ENCODE measurements around the gene ABCB4. TPM values are rescaled to one million over a fixed set of nuclear protein-coding genes. Genes with fewer than 3 reads are reported as not detected.

ABCB4 gene
- total RNA-seq, 2 experiments from 2014 or later: not detected

GRCh38 chr7:87495366-87495765 lies 19.9 kb upstream of the ABCB4 start:
- ATAC-seq (ENCODE audit: poor library complexity): no peak
- no peak overlapping the region for H3K4me3 ChIP-seq (ENCODE audit: low read length)
- ChIA-PET POLR2A (no interaction called here), CTCF (no interaction called here)
- Mint-ChIP-seq H3K27me3 (no peaks in the 10 kb centered on the region), H3K27ac (no peak overlapping the region), H3K36me3 (ENCODE audit: low read depth) (no peaks in the 10 kb centered on the region), H3K4me3 (no peak overlapping the region), H3K9me3 (peaks cover 2% of the 10 kb centered on the region), H3K4me1 (ENCODE audit: low read depth) (no peaks in the 10 kb centered on the region)
- no peaks in the 10 kb centered on the region for H3K27me3 ChIP-seq (ENCODE audit: control insufficient read depth in 1 of 2, insufficient read depth in 2 of 2, low read length in 2 of 2)
- no peak for TF ChIP-seq CTCF (IDR thresholded peaks at IDR 0.05)
- H3K36me3 ChIP-seq (ENCODE audit: insufficient read depth, low read length): no peaks in the 10 kb centered on the region
- no peaks in the 10 kb centered on the region for H3K9me3 ChIP-seq (ENCODE audit: control insufficient read depth in 1 of 2, insufficient read depth in 1 of 2, low read length in 2 of 2)
- no peaks in the 10 kb centered on the region for H3K4me1 ChIP-seq (ENCODE audit: insufficient read depth, low read length)
- intact Hi-C loops (cut with DNase I, micrococcal nuclease): no loop called here
- DNase-seq: no peak
- H3K27ac ChIP-seq (ENCODE audit: low read depth in 1 of 2, low read length in 2 of 2): no peak overlapping the region

GRCh38 chr7:87494454-87494853 lies 19.0 kb upstream of the ABCB4 start:
- no peaks in the 10 kb centered on the region for H3K4me1 ChIP-seq (ENCODE audit: insufficient read depth, low read length)
- no peak overlapping the region for H3K27ac ChIP-seq (ENCODE audit: low read depth in 1 of 2, low read length in 2 of 2)
- peaks cover 2% of the 10 kb centered on the region for H3K9me3 Mint-ChIP-seq
- no peak for TF ChIP-seq CTCF (IDR thresholded peaks at IDR 0.05)
- H3K27ac Mint-ChIP-seq: no peak overlapping the region
- H3K27me3 ChIP-seq (ENCODE audit: control insufficient read depth in 1 of 2, insufficient read depth in 2 of 2, low read length in 2 of 2): no peaks in the 10 kb centered on the region
- POLR2A ChIA-PET: no interaction called here
- H3K9me3 ChIP-seq (ENCODE audit: control insufficient read depth in 1 of 2, insufficient read depth in 1 of 2, low read length in 2 of 2): no peaks in the 10 kb centered on the region
- ATAC-seq (ENCODE audit: poor library complexity) (no peak), DNase-seq (no peak)
- CTCF ChIA-PET: no interaction called here
- no peak overlapping the region for H3K4me3 ChIP-seq (ENCODE audit: low read length)
- no peak overlapping the region for H3K4me3 Mint-ChIP-seq
- no peaks in the 10 kb centered on the region for H3K36me3 Mint-ChIP-seq (ENCODE audit: low read depth)
- H3K27me3 Mint-ChIP-seq: no peaks in the 10 kb centered on the region
- intact Hi-C loops (cut with DNase I, micrococcal nuclease): no loop called here
- no peaks in the 10 kb centered on the region for H3K4me1 Mint-ChIP-seq (ENCODE audit: low read depth)
- H3K36me3 ChIP-seq (ENCODE audit: insufficient read depth, low read length): no peaks in the 10 kb centered on the region

GRCh38 chr7:87483131-87483530 lies 7.7 kb upstream of the ABCB4 start:
- DNase-seq: no peak
- ATAC-seq (ENCODE audit: poor library complexity): no peak
- Histone ChIP-seq H3K4me3 (ENCODE audit: low read length) (no peak overlapping the region), H3K4me1 (ENCODE audit: insufficient read depth, low read length) (no peaks in the 10 kb centered on the region), H3K27ac (ENCODE audit: low read depth in 1 of 2, low read length in 2 of 2) (no peak overlapping the region), H3K9me3 (ENCODE audit: control insufficient read depth in 1 of 2, insufficient read depth in 1 of 2, low read length in 2 of 2) (peaks cover 0 to 5% of the 10 kb centered on the region in 2 experiments), H3K27me3 (ENCODE audit: control insufficient read depth in 1 of 2, insufficient read depth in 2 of 2, low read length in 2 of 2) (peaks cover 0 to 11% of the 10 kb centered on the region in 2 experiments), H3K36me3 (ENCODE audit: insufficient read depth, low read length) (no peaks in the 10 kb centered on the region)
- H3K27ac Mint-ChIP-seq: no peak overlapping the region
- H3K27me3 Mint-ChIP-seq: peaks cover 23% of the 10 kb centered on the region
- H3K9me3 Mint-ChIP-seq: no peaks in the 10 kb centered on the region
- no peak for TF ChIP-seq CTCF (IDR thresholded peaks at IDR 0.05)
- CTCF ChIA-PET: interaction anchor here (0.6 kb wide), 1 partner anchor 69 kb away, joined by 3 read pairs; no protein-coding TSS in a partner anchor
- H3K4me1 Mint-ChIP-seq (ENCODE audit: low read depth): no peaks in the 10 kb centered on the region
- no peak overlapping the region for H3K4me3 Mint-ChIP-seq
- no peaks in the 10 kb centered on the region for H3K36me3 Mint-ChIP-seq (ENCODE audit: low read depth)
- intact Hi-C loops (cut with DNase I, micrococcal nuclease): no loop called here
- POLR2A ChIA-PET: no interaction called here
